Skin of body (tissue), 2 donors: ENCODE data around the gene TELO2. TPM values are rescaled to one million over a fixed set of nuclear protein-coding genes. Genes with fewer than 3 reads are reported as not detected.
A peak's percentile ranks its signal among the peaks of the same experiment; 100 is the strongest.

Experiments used
- DNase-seq: peaks from one replicate; lab custom pipeline; 2025; lab: John Stamatoyannopoulos, UW
- total RNA-seq: library from RNA; depleted of rRNA; stranded (reverse); fragments of >200 nt; gene quantifications from one replicate; pipeline ENCODE4 v1.2.3, GENCODE V29; 2014

Gene TELO2
- total RNA-seq, 1 donor from 2014 or later: 19.4 TPM

- DNase-seq: no peak
These were observed 21.3 kb downstream of the TELO2 start for GRCh38 chr16:1514507-1514906.

GRCh38 chr16:1518626-1519135 is 25.5 kb downstream of the TELO2 start:
- DNase-seq: no peak

DNA sequence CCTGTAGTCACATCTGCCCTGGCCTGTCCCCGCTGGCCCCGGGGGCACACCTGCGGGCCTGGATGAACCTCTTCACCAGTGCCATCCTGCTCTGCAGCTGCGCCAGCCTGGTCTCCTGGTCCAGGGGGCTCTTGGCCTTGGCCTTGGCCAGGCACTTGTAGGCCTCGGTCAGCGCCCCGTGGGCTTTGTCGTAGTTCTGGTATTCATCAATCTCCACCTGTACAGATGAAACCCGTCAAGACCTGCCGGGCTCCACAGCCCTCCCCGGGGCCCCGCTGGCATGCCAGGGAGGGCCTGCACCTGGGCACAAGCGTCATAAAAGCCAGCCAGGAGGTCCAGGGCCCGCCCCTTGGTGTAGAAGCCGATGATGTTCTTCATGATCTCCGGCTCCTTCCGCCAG is 26.7 kb downstream of the TELO2 start:
- DNase-seq: no peak

DNA sequence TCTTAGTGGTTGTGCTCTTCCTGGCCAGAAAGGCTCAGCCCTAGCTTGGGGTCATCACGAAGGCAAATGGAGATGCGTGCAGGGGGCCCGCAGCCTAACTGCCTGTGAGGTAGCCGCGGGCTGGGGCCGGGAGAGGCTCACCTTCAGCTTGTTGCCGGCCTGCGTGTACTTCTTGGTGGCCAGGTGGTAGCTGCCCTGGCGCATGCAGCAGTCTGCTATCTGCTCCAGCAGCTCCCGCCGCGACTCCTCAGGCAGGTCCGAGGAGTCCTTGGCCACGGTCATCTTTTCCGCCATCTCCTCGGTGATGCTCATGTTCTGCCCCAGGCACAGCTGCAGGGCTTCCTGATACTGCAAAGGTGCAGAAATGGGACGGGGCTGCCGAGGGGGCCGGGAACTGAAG is 27.3 kb downstream of the TELO2 start:
- DNase-seq: no peak

DNA sequence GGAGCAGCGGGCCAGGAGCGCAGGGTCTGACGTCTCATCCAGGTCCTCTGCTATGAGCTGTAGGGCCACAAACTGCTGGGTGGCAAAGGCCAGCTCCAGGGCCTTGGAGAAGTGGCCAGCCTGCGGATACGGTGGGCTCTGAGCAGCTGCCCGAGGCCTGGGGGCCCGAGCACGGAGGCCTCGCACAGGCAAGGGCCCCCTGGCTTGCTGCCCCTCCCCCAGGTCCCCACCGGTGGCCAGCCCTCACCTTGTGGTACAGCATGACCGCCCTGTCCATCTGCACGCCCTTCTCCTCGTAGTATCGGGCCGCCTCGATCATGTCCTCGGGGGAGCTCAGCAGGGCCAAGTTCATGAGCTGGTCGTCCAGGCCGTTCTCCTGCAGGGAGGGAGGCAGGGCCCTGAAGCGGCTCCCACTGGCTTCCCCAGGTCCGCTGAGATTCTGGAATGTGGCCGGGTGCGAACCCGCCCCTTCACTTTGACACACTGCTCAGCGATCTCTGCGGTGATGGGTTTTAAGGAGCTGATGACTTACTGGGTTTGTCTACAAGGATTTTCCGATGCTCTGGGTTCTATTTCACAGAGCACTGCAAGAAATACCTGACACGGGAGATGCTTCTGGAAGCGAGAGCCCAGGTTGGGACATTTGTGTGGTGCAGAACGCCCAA is 30.6 kb downstream of the TELO2 start:
- DNase-seq: no peak

DNA sequence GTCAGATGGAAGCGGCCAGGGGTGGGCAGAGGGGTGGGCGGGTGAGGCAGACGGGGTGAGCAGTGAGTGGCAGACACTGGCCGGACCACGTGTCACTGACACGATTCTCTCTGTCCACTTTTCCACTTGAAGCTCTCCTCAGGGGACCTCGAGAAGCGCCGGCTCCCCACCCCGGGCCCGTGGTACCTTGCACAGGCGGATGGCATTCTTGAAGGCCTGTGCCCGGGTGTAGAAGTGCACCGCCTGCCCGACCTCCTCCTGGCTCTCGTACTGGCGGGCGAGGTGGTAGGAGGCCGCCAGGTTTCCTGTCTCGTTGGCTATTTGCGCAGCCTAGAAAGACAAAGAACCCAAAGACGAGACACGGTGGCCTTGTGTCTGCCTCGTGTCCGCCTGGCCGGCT is 31.2 kb downstream of the TELO2 start:
- no peak for DNase-seq

- DNase-seq: no peak
These were observed 32.9 kb downstream of the TELO2 start for GRCh38 chr16:1525871-1526607.

DNA sequence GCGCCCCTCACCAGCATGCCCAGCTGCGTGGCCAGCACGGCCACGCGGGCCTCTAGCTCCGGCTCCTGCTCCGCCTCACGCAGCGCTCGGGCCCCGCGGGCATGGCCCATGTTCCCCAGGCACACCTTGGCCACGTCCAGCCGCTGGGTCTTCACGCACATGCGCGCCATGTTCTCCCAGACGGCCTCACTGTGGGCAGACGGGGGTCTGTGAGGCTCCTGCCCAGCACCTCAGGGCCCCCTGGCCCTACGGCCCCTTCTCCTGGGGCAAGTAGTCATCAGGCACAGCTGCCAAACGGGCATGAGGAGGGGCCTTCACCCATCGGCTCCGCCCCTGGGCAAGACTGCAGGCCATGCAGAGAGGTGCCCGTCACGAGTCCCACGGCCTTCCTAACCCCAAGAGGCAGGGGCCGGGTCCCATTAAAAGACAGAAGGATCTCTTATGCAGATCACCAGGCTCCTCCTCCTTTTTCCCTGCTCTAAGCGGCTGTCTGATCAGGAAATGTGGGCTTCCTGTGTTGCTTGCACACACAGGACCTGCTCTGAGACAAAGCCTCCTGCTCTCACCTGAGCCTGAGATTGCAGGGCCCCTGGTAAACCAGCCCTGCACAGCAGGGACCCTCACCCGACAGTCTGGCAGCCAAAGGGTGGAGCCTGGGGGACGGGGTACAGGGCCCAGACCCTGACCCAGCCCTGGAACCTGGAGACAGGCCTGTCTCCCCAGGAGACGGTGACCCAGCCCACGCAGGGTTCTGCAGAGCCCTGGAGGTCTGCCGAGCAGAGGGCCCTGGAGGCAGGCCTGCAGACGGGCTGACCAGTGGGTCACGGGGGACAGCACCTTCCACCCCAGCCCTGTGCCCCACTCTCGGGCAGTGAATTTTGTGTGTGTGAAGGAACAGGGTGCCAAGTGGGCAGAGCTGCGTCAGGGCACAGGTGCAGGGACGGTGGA is 33.7 kb downstream of the TELO2 start:
- no peak for DNase-seq

- DNase-seq: peak; percentile 12
These were observed 35.0 kb downstream of the TELO2 start for GRCh38 chr16:1527836-1528811.

GRCh38 chr16:1528921-1529537 is 35.9 kb downstream of the TELO2 start:
- DNase-seq: no peak

DNA sequence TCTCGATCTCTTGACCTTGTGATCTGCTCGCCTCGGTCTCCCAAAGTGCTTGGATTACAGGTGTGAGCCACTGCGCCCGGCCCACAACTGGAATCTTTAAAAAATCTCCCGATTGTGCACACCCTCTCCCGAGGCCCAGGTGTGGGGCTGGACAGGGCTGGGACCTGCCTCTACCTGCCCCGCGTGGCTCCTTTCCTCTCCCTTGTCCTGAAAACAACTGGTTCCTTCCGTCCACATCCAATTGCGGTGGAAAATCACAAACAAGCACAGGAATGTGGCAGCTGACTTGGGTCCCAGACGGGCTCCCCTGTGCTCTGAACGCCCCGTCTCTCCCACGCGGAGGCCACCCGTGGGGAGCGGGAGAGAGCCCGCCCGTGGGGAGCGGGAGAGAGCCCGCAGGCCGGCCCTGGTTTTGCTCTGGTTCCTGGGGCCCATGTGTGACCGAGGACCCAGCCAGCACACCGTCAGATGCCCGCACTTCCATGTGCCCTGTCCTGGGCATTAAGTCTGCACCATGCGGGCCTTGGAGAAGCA is 37.3 kb downstream of the TELO2 start:
- no peak for DNase-seq

DNA sequence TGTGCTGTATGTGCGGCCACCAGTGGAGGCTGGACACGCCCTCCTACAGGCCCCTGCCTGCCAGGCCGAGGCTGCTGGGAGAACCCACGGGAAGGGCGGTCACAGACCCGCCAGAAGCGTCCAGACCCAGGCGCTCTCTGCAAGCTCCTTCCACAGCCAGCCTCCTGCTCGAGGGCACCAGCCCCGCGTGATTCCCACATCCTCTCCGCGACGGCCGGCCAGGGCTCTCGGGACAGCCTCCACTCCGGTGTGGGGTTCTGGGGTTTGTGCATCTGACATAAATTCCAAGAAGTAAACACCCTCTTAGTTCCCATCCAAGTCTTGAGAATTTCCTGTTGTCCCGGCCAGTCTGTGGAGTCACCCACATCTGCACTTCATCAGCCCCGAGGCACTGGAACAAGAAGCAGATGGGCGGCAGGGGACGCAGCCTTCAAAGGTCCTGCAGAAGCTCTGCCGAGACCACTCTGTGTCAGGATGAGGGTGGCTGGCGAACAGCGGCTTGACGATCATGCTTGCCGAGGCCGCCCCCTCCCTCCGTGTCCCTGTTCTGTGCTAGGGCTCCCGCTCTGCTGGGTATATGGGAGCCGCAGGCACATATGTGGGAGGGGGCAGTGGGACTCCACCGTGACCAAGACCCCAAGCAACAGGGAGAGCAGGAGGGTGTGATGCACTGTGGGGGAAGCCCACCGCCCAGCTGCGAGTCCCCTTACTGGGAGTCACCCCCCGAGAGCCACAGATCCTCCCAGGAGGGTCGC is 37.9 kb downstream of the TELO2 start:
- DNase-seq: peak; percentile 84

- DNase-seq: no peak
These were observed 38.4 kb downstream of the TELO2 start for GRCh38 chr16:1531638-1531910.

- no peak for DNase-seq
These were observed 39.1 kb downstream of the TELO2 start for GRCh38 chr16:1532081-1532760.

- DNase-seq: no peak
These were observed 39.6 kb downstream of the TELO2 start for GRCh38 chr16:1532771-1533170.

DNA sequence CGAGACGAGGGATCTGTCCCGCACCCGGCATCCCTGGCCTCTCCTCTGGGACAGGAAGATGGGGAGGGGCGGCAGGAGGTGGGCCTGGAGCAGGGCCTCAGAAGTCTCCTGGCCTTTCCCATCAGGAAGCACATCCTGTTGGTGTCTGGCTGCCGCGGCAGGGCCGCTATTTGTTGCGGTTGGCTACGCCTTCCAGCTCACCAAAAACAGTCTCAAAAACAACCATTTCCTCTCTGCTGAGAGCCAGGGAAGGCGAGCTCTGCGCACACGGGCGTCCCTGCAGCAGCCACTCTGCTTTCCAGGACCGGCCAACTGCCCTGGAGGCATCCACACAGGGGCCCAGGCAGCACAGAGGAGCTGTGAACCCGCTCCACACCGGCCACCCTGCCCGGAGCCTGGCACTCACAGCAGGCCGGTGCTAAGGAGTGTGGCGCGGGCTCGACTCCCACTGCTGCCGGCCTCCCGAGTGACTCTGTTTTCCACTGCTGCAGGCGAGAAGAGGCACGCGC is 40.3 kb downstream of the TELO2 start, which contains the start of gene TMEM204:
Gene TMEM204 (plus strand): TSS at position 224 of the 509 bp plus-strand sequence. CDS start 610 bp downstream, outside the sequence.
- peak; percentile 78 for DNase-seq

DNA sequence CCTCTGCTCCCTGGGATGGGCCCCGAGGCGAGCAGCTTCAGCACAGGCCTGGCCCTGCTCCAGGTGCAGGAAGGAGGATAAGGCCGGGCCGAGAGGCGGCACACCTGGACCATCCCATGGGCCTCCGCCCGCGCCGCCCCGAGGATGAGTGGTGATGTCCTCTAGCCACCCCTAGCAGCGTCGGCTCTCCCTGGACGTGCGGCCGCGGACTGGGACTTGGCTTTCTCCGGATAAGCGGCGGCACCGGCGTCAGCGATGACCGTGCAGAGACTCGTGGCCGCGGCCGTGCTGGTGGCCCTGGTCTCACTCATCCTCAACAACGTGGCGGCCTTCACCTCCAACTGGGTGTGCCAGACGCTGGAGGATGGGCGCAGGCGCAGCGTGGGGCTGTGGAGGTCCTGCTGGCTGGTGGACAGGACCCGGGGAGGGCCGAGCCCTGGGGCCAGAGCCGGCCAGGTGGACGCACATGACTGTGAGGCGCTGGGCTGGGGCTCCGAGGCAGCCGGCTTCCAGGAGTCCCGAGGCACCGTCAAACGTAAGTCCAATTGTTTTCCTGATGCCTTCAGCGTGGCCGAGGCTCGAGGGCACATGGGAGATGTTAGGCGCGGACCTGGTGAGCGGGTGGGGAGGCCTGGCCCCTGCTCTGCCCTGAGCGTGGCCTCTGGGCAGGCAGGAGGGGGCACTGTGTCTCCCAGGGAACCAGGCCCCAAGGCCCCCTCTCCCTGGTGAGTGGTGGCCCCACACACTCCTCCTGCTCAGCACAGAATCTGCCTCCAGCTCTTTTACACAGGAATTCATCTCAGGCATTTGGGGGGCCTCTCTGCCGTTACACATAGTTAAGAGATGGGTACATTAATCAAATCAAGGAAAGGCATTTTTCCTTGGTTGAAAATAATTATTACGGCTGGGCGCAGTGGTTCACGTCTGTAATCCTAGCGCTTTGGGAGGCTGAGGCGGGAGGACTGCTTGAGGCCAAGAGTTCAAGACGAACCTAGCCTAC is 41.2 kb downstream of the TELO2 start:
- peak; percentile 48 for DNase-seq
